HEK293T (cell line): ENCODE results near the gene SPRR1B.

ENCODE experiments used
- ELF4 ChIP-seq: fragments of 450-650 bp; IDR thresholded peaks from 2 replicates; pipeline ENCODE4 v1.6.1; 2017; ENCODE audit warnings: antibody characterized with exemption
- FOXK2 ChIP-seq: fragments of 450-650 bp; IDR thresholded peaks from 2 replicates; pipeline ENCODE4 v1.6.1; 2016; ENCODE audit warnings: mild to moderate bottlenecking
- FOXM1 ChIP-seq: fragments of 450-650 bp; IDR thresholded peaks from 2 replicates; pipeline ENCODE4 v1.6.1; 2017; ENCODE audit warnings: mild to moderate bottlenecking, borderline replicate concordance
- L3MBTL2 ChIP-seq: fragments of 450-650 bp; conservative IDR thresholded peaks from 2 replicates; pipeline ENCODE4 v1.6.1; 2016; ENCODE audit warnings: mild to moderate bottlenecking
- NFRKB ChIP-seq: fragments of 450-650 bp; IDR thresholded peaks from 2 replicates; pipeline ENCODE4 v1.6.1; 2016; ENCODE audit warnings: mild to moderate bottlenecking, moderate library complexity
- TARDBP ChIP-seq: fragments of 450-650 bp; IDR thresholded peaks from 2 replicates; pipeline ENCODE4 v1.6.1; 2016
- ZNF384 ChIP-seq: fragments of 450-650 bp; IDR thresholded peaks from 2 replicates; pipeline ENCODE4 v1.6.1; 2016

- TF ChIP-seq TARDBP (no peak), ELF4 (no peak), ZNF384 (no peak), FOXM1 (no peak), FOXK2 (no peak), NFRKB (no peak), L3MBTL2 (no peak)
These were observed 4.2 kb downstream of the SPRR1B start for GRCh38 chr1:153035211-153035610.
